Breast epithelium (tissue), 4 donors: Measurements from ENCODE around the gene CHSY3. TPM values are rescaled to one million over a fixed set of nuclear protein-coding genes. Genes with fewer than 3 reads are reported as not detected.

Source experiments
- DNase-seq, 2 donors: peaks; one replicate each; pipeline ENCODE4 v3.0.0-alpha.2; 2019; ENCODE audit warnings: low spot score in 2 of 2
- H3K27ac ChIP-seq, 2 donors: fragments of 200-600 bp; sonication (generic) in 1 of 2; one replicate each; pipeline ENCODE4 v1.5.1; 2016 to 2019; ENCODE audit warnings: mild to moderate bottlenecking in 1 of 2
- H3K27me3 ChIP-seq, 2 donors: fragments of 200-600 bp; sonication (generic) in 1 of 2; one replicate each; pipeline versions ENCODE4 v1.5.1 to v1.6.0; 2017 to 2019; ENCODE audit warnings: control low read depth in 1 of 2, mild to moderate bottlenecking in 1 of 2
- H3K36me3 ChIP-seq: fragments of 200-600 bp; one replicate; pipeline ENCODE4 v1.5.1; 2019
- H3K4me1 ChIP-seq, 2 donors: fragments of 200-600 bp; sonication (generic); one replicate each; pipeline ENCODE4 v1.5.1; 2016 to 2019; ENCODE audit warnings: control low read depth in 1 of 2
- H3K4me3 ChIP-seq, 3 donors: fragments of 200-600 bp; sonication (generic); 1 replicate in 2 of 3; 2 replicates in 1 of 3; pipeline ENCODE4 v1.5.1; 2016 to 2019; ENCODE audit warnings: mild to moderate bottlenecking in 3 of 3, moderate library complexity in 2 of 3
- H3K9me3 ChIP-seq, 2 donors: fragments of 200-600 bp; sonication (generic) in 1 of 2; one replicate each; pipeline ENCODE4 v1.5.1; 2016 to 2019; ENCODE audit warnings: control low read depth in 1 of 2
- CTCF ChIP-seq, 3 donors: fragments of 450-650 bp; IDR thresholded peaks; one replicate each; pipeline ENCODE4 v1.5.1; 2016 to 2017; ENCODE audit warnings: antibody characterized with exemption in 3 of 3, mild to moderate bottlenecking in 3 of 3, moderate library complexity in 3 of 3
- POLR2A ChIP-seq: fragments of 450-650 bp; IDR thresholded peaks from one replicate; pipeline ENCODE4 v1.6.1; 2016; ENCODE audit warnings: antibody characterized with exemption, mild to moderate bottlenecking, moderate library complexity
- POLR2AphosphoS5 ChIP-seq, 3 donors: sonication (generic); formaldehyde crosslinking; IDR thresholded peaks; one replicate each; pipeline ENCODE4 v1.6.1; 2017; ENCODE audit warnings: antibody characterized with exemption in 3 of 3
- intact Hi-C: fragments of 100-400 bp; cut with DNase I; formaldehyde crosslinking; loops from one replicate; pipeline ENCODE4 v1.15.1; 2023; ENCODE audit warnings: low total_unique reads
- total RNA-seq, 3 donors: library from RNA; depleted of rRNA; stranded (reverse); fragments of >200 nt; gene quantifications; one replicate each; pipeline ENCODE4 v1.1.0, GENCODE V29; 2016

Gene CHSY3
- total RNA-seq, 3 donors from 2014 or later: 2.5 to 4.9 (median 3.7) TPM

DNA sequence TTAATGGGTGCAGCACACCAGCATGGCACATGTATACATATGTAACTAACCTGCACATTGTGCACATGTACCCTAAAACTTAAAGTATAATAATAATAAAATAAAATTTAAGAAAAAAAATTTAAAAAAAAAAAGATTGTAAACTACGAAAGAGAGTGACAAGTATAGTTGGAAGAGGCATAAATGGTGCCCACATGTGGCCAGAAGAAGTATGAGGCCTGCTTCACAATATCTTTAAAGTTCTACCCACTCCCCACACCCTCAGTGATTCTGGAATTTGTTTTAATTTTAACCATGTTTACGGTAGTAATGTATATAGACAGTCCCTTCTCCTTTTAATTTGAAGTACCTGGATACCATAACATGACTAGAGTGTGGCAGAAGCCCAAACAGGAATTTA is 172.7 kb downstream of the CHSY3 start:
- Histone ChIP-seq H3K4me1 (no peaks in the 10 kb centered on the region), H3K36me3 (no peaks in the 10 kb centered on the region), H3K27ac (no peak overlapping the region), H3K9me3 (no peaks in the 10 kb centered on the region), H3K27me3 (no peaks in the 10 kb centered on the region), H3K4me3 (no peak overlapping the region)
- TF ChIP-seq POLR2A (no peak), POLR2AphosphoS5 (IDR thresholded peaks at IDR 0.05) (no peak), CTCF (IDR thresholded peaks at IDR 0.05) (no peak)
- intact Hi-C loops: no loop called here
- no peak for DNase-seq

DNA sequence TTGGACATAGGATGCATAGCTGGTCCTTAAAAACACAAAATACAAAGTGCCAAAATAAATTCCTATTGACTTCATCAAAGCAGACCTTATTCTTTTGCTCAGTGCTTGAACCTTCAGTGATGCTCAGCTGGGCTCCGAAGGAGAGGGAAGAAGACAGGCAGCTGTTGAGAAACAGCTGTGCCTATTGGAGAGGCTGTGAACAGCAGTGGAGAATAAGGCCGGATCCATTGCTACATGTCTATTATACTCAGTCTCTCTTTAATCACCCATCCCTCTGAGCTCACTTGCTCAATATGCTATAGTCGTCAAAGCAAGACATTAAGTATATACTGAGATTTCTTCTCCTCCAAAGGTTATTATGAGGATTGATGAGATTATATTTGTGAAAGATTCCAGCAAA is 174.4 kb downstream of the CHSY3 start:
- intact Hi-C loops: no loop called here
- H3K4me1 ChIP-seq: no peaks in the 10 kb centered on the region
- no peak for DNase-seq
- no peaks in the 10 kb centered on the region for H3K27me3 ChIP-seq
- no peak overlapping the region for H3K27ac ChIP-seq
- no peaks in the 10 kb centered on the region for H3K9me3 ChIP-seq
- no peak for TF ChIP-seq POLR2A
- TF ChIP-seq POLR2AphosphoS5 (IDR thresholded peaks at IDR 0.05): no peak
- TF ChIP-seq CTCF (IDR thresholded peaks at IDR 0.05): no peak
- no peak overlapping the region for H3K4me3 ChIP-seq
- H3K36me3 ChIP-seq: no peaks in the 10 kb centered on the region

- Histone ChIP-seq H3K27ac (no peak overlapping the region), H3K27me3 (no peaks in the 10 kb centered on the region), H3K36me3 (no peaks in the 10 kb centered on the region), H3K9me3 (peaks cover 0 to 7% of the 10 kb centered on the region in 2 donors), H3K4me1 (no peaks in the 10 kb centered on the region), H3K4me3 (no peak overlapping the region)
- no peak for DNase-seq
- TF ChIP-seq CTCF (IDR thresholded peaks at IDR 0.05) (no peak), POLR2AphosphoS5 (IDR thresholded peaks at IDR 0.05) (no peak), POLR2A (no peak)
- intact Hi-C loops: no loop called here
These were observed 186.5 kb downstream of the CHSY3 start for GRCh38 chr5:130090569-130091270.

DNA sequence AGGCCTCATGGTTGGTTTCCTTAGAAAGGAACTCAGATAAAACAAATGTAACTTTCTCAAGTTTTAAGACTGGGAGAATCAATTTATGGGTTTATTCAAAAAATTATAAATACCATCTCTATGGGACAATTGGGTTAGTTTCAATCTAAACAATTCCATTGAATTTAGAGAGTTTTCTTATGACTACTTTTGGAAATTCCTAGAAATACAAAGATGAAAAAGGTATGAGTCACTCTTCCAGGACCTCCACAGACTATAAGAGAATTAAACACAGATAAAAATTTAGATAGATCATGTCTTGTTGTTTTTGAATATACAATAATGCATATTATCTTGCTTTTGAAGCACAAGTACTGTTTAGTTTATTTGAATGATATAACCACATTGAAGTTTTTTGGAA is 188.7 kb downstream of the CHSY3 start:
- Histone ChIP-seq H3K27me3 (no peaks in the 10 kb centered on the region), H3K4me3 (no peak overlapping the region), H3K9me3 (peaks cover 0 to 7% of the 10 kb centered on the region in 2 donors), H3K4me1 (no peaks in the 10 kb centered on the region), H3K27ac (no peak overlapping the region), H3K36me3 (no peaks in the 10 kb centered on the region)
- intact Hi-C loops: loop anchor here (2.0 kb wide), 1 partner anchor 40 kb away; no protein-coding TSS in a partner anchor
- no peak for TF ChIP-seq POLR2A
- no peak for TF ChIP-seq POLR2AphosphoS5 (IDR thresholded peaks at IDR 0.05)
- no peak for TF ChIP-seq CTCF (IDR thresholded peaks at IDR 0.05)
- DNase-seq: no peak

- intact Hi-C loops: no loop called here
- Histone ChIP-seq H3K4me3 (no peak overlapping the region), H3K4me1 (no peaks in the 10 kb centered on the region), H3K9me3 (peaks cover 0 to 7% of the 10 kb centered on the region in 2 donors), H3K27me3 (no peaks in the 10 kb centered on the region), H3K27ac (no peak overlapping the region), H3K36me3 (no peaks in the 10 kb centered on the region)
- DNase-seq: no peak
- no peak for TF ChIP-seq CTCF (IDR thresholded peaks at IDR 0.05)
- no peak for TF ChIP-seq POLR2A
- no peak for TF ChIP-seq POLR2AphosphoS5 (IDR thresholded peaks at IDR 0.05)
These were observed 192.2 kb downstream of the CHSY3 start for GRCh38 chr5:130096483-130096882.
